ENCODE results near the gene USP9X. TPM values are rescaled to one million over a fixed set of nuclear protein-coding genes. Genes with fewer than 3 reads are reported as not detected.

Gene USP9X
- 32.1 TPM for total RNA-seq
- polyA plus RNA-seq: 17.9 TPM
- long read RNA-seq, donor 1, full-length matches to known transcripts: 1 of 1 reads
- long read RNA-seq, donor 1, partial matches to known transcripts: 0 of 1 reads
- long read RNA-seq, donor 1, other reads (novel, unspliced or antisense): 0 of 1 reads
- long read RNA-seq, donor 2, partial matches to known transcripts: 66 of 69 reads
- long read RNA-seq, donor 2, other reads (novel, unspliced or antisense): 0 of 69 reads
- long read RNA-seq, donor 3, partial matches to known transcripts: 22 of 22 reads
- long read RNA-seq, donor 3, other reads (novel, unspliced or antisense): 0 of 22 reads
- long read RNA-seq, donor 4, partial matches to known transcripts: 13 of 13 reads
- long read RNA-seq, donor 4, other reads (novel, unspliced or antisense): 0 of 13 reads
- long read RNA-seq, donor 5, full-length matches to known transcripts: 1 of 43 reads
- long read RNA-seq, donor 5, partial matches to known transcripts: 42 of 43 reads
- long read RNA-seq, donor 5, other reads (novel, unspliced or antisense): 0 of 43 reads
- long read RNA-seq, donor 6, partial matches to known transcripts: 26 of 27 reads
- long read RNA-seq, donor 6, other reads (novel, unspliced or antisense): 0 of 27 reads
- long read RNA-seq, donor 7, partial matches to known transcripts: 28 of 29 reads
- long read RNA-seq, donor 7, other reads (novel, unspliced or antisense): 0 of 29 reads
- long read RNA-seq, donor 8, partial matches to known transcripts: 6 of 6 reads
- long read RNA-seq, donor 8, other reads (novel, unspliced or antisense): 0 of 6 reads
- long read RNA-seq, donor 9, full-length matches to known transcripts: 1 of 8 reads
- long read RNA-seq, donor 9, partial matches to known transcripts: 7 of 8 reads
- long read RNA-seq, donor 9, other reads (novel, unspliced or antisense): 0 of 8 reads
- long read RNA-seq, donor 10, partial matches to known transcripts: 17 of 17 reads
- long read RNA-seq, donor 10, other reads (novel, unspliced or antisense): 0 of 17 reads

GRCh38 chrX:41084893-41085511 lies at the start of gene USP9X:
TSS of gene USP9X (plus strand) at chrX:41085445. CDS start at chrX:41123629, 38,184 bp downstream.
- under 1% methylated on average over 41 of the region's 61 CpGs for WGBS
- peak within 1 kb of the TSS; percentile 99 to 100 for H3K27ac ChIP-seq (ENCODE audit: low read depth in 1 of 2, low read length in 1 of 2)
- DNase-seq (ENCODE audit: low read depth in 6 of 9, low spot score in 9 of 9): peak in 8 of 9 donors; percentile 54 to 90 (median 74)
- no peaks in the 10 kb centered on the region for H3K9me3 ChIP-seq (ENCODE audit: control insufficient read depth in 2 of 2, insufficient read depth in 1 of 2, low read length in 1 of 2)
- peak within 1 kb of the TSS; percentile 76 to 89 for H3K4me3 ChIP-seq (ENCODE audit: low read length in 2 of 2)
- peaks cover 0 to 33% of the 10 kb centered on the region in 2 donors for H3K27me3 ChIP-seq (ENCODE audit: control insufficient read depth in 2 of 2, insufficient read depth in 1 of 2, low read length in 1 of 2)
- H3K4me1 ChIP-seq (ENCODE audit: control insufficient read depth in 2 of 2, insufficient read depth in 2 of 2, low read length in 2 of 2): peaks cover 0 to 3% of the 10 kb centered on the region in 2 donors
- no peaks in the 10 kb centered on the region for H3K36me3 ChIP-seq (ENCODE audit: control insufficient read depth in 2 of 2, insufficient read depth in 2 of 2, low read length in 1 of 2)

- 100% methylated on average over 1 of the region's 1 CpG for WGBS
- no peak overlapping the region for H3K27ac ChIP-seq (ENCODE audit: low read depth in 1 of 2, low read length in 1 of 2)
- no peaks in the 10 kb centered on the region for H3K4me1 ChIP-seq (ENCODE audit: control insufficient read depth in 2 of 2, insufficient read depth in 2 of 2, low read length in 2 of 2)
- H3K4me3 ChIP-seq (ENCODE audit: low read length in 2 of 2): no peak overlapping the region
- DNase-seq (ENCODE audit: low read depth in 6 of 9, low spot score in 9 of 9): no peak
- H3K36me3 ChIP-seq (ENCODE audit: control insufficient read depth in 2 of 2, insufficient read depth in 2 of 2, low read length in 1 of 2): no peaks in the 10 kb centered on the region
- no peaks in the 10 kb centered on the region for H3K27me3 ChIP-seq (ENCODE audit: control insufficient read depth in 2 of 2, insufficient read depth in 1 of 2, low read length in 1 of 2)
- H3K9me3 ChIP-seq (ENCODE audit: control insufficient read depth in 2 of 2, insufficient read depth in 1 of 2, low read length in 1 of 2): no peaks in the 10 kb centered on the region
Measured at GRCh38 chrX:41035582-41035981, 49.7 kb upstream of the USP9X start.

GRCh38 chrX:41036668-41037326 lies 48.4 kb upstream of the USP9X start:
- H3K9me3 ChIP-seq (ENCODE audit: control insufficient read depth in 2 of 2, insufficient read depth in 1 of 2, low read length in 1 of 2): no peaks in the 10 kb centered on the region
- H3K27me3 ChIP-seq (ENCODE audit: control insufficient read depth in 2 of 2, insufficient read depth in 1 of 2, low read length in 1 of 2): no peaks in the 10 kb centered on the region
- H3K4me1 ChIP-seq (ENCODE audit: control insufficient read depth in 2 of 2, insufficient read depth in 2 of 2, low read length in 2 of 2): no peaks in the 10 kb centered on the region
- no peaks in the 10 kb centered on the region for H3K36me3 ChIP-seq (ENCODE audit: control insufficient read depth in 2 of 2, insufficient read depth in 2 of 2, low read length in 1 of 2)
- H3K4me3 ChIP-seq (ENCODE audit: low read length in 2 of 2): no peak overlapping the region
- H3K27ac ChIP-seq (ENCODE audit: low read depth in 1 of 2, low read length in 1 of 2): no peak overlapping the region
- no peak for DNase-seq (ENCODE audit: low read depth in 6 of 9, low spot score in 9 of 9)
- 96% methylated on average over 9 of the region's 9 CpGs for WGBS

- no peak overlapping the region for H3K27ac ChIP-seq (ENCODE audit: low read depth in 1 of 2, low read length in 1 of 2)
- no peaks in the 10 kb centered on the region for H3K9me3 ChIP-seq (ENCODE audit: control insufficient read depth in 2 of 2, insufficient read depth in 1 of 2, low read length in 1 of 2)
- WGBS: 95% methylated on average over 6 of the region's 6 CpGs
- no peaks in the 10 kb centered on the region for H3K27me3 ChIP-seq (ENCODE audit: control insufficient read depth in 2 of 2, insufficient read depth in 1 of 2, low read length in 1 of 2)
- no peaks in the 10 kb centered on the region for H3K4me1 ChIP-seq (ENCODE audit: control insufficient read depth in 2 of 2, insufficient read depth in 2 of 2, low read length in 2 of 2)
- H3K4me3 ChIP-seq (ENCODE audit: low read length in 2 of 2): no peak overlapping the region
- DNase-seq (ENCODE audit: low read depth in 6 of 9, low spot score in 9 of 9): no peak
- H3K36me3 ChIP-seq (ENCODE audit: control insufficient read depth in 2 of 2, insufficient read depth in 2 of 2, low read length in 1 of 2): no peaks in the 10 kb centered on the region
Measured at GRCh38 chrX:41043196-41043595, 42.0 kb upstream of the USP9X start.

GRCh38 chrX:41043674-41044345 lies 41.4 kb upstream of the USP9X start:
- Histone ChIP-seq H3K4me3 (ENCODE audit: low read length in 2 of 2) (no peak overlapping the region), H3K4me1 (ENCODE audit: control insufficient read depth in 2 of 2, insufficient read depth in 2 of 2, low read length in 2 of 2) (no peaks in the 10 kb centered on the region), H3K9me3 (ENCODE audit: control insufficient read depth in 2 of 2, insufficient read depth in 1 of 2, low read length in 1 of 2) (no peaks in the 10 kb centered on the region), H3K27ac (ENCODE audit: low read depth in 1 of 2, low read length in 1 of 2) (no peak overlapping the region), H3K36me3 (ENCODE audit: control insufficient read depth in 2 of 2, insufficient read depth in 2 of 2, low read length in 1 of 2) (no peaks in the 10 kb centered on the region), H3K27me3 (ENCODE audit: control insufficient read depth in 2 of 2, insufficient read depth in 1 of 2, low read length in 1 of 2) (no peaks in the 10 kb centered on the region)
- WGBS: 97% methylated on average over 6 of the region's 6 CpGs
- DNase-seq (ENCODE audit: low read depth in 6 of 9, low spot score in 9 of 9): no peak

- Histone ChIP-seq H3K9me3 (ENCODE audit: control insufficient read depth in 2 of 2, insufficient read depth in 1 of 2, low read length in 1 of 2) (no peaks in the 10 kb centered on the region), H3K27me3 (ENCODE audit: control insufficient read depth in 2 of 2, insufficient read depth in 1 of 2, low read length in 1 of 2) (no peaks in the 10 kb centered on the region), H3K27ac (ENCODE audit: low read depth in 1 of 2, low read length in 1 of 2) (no peak overlapping the region), H3K4me3 (ENCODE audit: low read length in 2 of 2) (no peak overlapping the region), H3K36me3 (ENCODE audit: control insufficient read depth in 2 of 2, insufficient read depth in 2 of 2, low read length in 1 of 2) (no peaks in the 10 kb centered on the region), H3K4me1 (ENCODE audit: control insufficient read depth in 2 of 2, insufficient read depth in 2 of 2, low read length in 2 of 2) (no peaks in the 10 kb centered on the region)
- DNase-seq (ENCODE audit: low read depth in 6 of 9, low spot score in 9 of 9): no peak
- 82% methylated on average over 3 of the region's 3 CpGs for WGBS
Measured at GRCh38 chrX:41045960-41046567, 39.2 kb upstream of the USP9X start.

GRCh38 chrX:41047878-41048534 lies 37.2 kb upstream of the USP9X start:
- WGBS: 98% methylated on average over 8 of the region's 8 CpGs
- no peak for DNase-seq (ENCODE audit: low read depth in 6 of 9, low spot score in 9 of 9)
- Histone ChIP-seq H3K4me1 (ENCODE audit: control insufficient read depth in 2 of 2, insufficient read depth in 2 of 2, low read length in 2 of 2) (no peaks in the 10 kb centered on the region), H3K27me3 (ENCODE audit: control insufficient read depth in 2 of 2, insufficient read depth in 1 of 2, low read length in 1 of 2) (no peaks in the 10 kb centered on the region), H3K9me3 (ENCODE audit: control insufficient read depth in 2 of 2, insufficient read depth in 1 of 2, low read length in 1 of 2) (no peaks in the 10 kb centered on the region), H3K27ac (ENCODE audit: low read depth in 1 of 2, low read length in 1 of 2) (no peak overlapping the region), H3K36me3 (ENCODE audit: control insufficient read depth in 2 of 2, insufficient read depth in 2 of 2, low read length in 1 of 2) (no peaks in the 10 kb centered on the region), H3K4me3 (ENCODE audit: low read length in 2 of 2) (no peak overlapping the region)

Measured in thymus (tissue), 14 donors.